Activated CD8-positive, alpha-beta memory T cell treated with anti-CD3 and anti-CD28 coated beads, Interleukin-2, amount 50 U/mL, for 24 hours (primary cell): ENCODE data around the gene CD109.
A peak's percentile ranks its signal among the peaks of the same experiment; 100 is the strongest.
"Not testable (repeated sequence)": the region's sequence is repeated elsewhere in the genome, so short reads cannot be mapped to it uniquely, and the experiment has no call there.

Source experiments
- DNase-seq: peaks from one replicate; pipeline ENCODE4 v3.0.0-alpha.2; 2020; ENCODE audit errors: extremely low read depth

Gene CD109

DNA sequence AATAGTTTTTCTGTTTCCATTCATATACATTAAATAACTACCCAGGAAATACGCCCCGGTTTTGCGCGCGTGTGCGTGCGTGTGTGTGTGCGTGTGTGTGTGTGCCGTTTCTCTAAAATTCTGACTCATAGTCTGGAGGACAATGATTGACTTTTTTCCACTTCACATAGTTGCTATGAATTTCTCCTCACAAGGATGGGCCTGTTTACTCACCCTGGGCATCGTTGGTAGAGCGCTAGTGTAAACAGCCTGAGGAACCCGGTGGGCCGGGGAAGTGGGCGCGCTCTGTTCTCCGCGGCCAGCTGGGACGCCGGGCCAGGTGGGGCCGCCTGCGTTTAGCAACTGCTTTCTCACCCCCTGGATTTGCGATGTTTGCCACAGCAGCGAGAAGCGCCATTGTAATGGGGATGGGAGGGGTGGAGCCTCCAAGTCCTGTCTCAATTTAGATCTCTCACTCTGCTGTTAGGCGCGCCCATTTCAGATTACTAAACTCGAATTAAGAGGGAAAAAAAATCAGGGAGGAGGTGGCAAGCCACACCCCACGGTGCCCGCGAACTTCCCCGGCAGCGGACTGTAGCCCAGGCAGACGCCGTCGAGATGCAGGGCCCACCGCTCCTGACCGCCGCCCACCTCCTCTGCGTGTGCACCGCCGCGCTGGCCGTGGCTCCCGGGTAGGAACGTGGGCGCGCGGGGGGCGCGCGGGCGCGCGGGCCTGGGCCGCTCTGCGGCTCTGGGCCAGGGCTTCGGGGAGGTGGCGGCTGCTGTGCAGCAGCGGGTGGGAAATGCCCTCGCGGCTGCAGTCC, at the start of gene CD109:
CD109 (plus strand) TSS at position 585 of the 803 bp plus-strand sequence; CDS start at position 598, 13 bp downstream.
- peak; percentile 38 for DNase-seq

DNA sequence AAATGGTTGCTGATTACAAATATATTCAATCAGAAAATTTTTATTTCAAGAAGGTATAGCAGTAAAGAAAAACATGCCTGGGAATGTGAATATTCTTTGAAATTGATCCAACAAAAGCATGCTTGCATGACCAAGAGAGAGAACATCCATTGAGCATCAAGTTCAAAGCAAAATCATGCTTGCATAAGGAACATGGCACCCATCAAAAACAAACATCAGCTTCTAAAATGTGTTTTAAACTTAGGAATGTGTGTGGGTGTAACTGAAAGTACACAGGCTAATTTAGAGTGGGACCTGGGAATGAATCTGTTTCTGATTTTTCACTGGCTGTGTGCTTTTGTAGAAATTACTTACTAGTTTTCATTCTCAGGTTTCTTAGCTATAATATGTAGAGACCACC, 47.8 kb upstream of the CD109 start:
- DNase-seq, result no peak

DNA sequence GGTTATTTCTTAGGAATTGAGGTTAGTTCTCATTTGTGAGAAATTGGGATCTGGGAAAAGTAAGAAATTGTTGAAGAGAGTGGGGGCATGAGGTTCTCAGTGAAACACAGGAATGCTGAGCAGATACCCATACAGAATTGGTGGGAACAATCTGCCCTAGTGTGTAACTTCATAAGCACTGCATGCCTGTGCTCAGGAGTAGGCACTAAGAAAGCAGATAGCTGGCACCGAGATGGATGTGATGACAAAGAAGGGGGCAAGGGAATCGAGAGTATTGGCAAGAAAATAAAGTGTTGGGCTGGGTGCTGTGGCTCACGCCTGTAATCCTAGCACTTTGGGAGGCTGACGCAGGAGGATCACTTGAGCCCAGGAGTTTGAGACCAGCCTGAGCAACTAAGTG, 46.2 kb upstream of the CD109 start:
- DNase-seq, result no peak

DNA sequence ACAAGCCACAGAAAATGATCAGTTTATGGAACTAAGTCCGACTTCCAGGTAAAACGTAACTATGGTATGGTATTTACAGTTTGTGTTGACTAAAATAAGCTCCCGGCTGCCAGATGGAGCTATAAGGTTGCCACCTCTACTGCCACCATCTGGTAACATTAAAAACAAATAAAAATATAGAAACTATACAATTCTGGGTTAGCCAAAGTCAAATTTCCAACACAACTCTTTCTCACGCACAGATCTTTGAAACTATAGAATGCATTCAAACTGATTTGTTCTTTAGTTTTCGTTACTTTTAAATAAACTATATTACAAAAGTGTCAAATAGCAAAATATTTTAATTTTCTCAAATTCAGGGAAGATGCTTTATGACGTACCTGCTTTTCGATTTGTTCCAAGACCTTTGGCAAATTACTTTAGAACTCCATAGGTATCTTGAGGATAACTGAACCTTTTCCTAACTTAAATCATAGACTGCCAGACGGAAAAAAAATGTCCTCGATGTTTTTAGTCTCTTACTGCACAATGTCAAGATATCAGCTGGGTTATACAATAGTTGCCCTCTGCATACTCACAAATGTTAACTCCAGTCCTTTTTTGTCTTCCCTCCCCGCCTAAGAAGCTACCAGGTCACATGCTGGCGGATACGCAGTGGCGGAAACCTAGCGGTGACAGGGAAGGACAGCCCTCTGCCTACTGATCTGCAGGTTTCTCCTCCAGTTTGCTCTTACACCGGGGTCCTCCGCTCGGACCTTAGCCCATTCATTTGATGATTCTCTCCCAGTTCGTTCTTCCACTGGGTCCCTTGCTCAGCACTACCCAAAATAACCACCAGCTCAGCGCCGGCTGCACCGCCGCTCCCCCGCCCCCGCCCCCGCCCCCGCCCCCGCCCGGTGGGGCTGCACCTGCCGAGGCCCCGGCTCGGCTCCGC, 43.1 kb upstream of the CD109 start:
- no peak for DNase-seq

DNA sequence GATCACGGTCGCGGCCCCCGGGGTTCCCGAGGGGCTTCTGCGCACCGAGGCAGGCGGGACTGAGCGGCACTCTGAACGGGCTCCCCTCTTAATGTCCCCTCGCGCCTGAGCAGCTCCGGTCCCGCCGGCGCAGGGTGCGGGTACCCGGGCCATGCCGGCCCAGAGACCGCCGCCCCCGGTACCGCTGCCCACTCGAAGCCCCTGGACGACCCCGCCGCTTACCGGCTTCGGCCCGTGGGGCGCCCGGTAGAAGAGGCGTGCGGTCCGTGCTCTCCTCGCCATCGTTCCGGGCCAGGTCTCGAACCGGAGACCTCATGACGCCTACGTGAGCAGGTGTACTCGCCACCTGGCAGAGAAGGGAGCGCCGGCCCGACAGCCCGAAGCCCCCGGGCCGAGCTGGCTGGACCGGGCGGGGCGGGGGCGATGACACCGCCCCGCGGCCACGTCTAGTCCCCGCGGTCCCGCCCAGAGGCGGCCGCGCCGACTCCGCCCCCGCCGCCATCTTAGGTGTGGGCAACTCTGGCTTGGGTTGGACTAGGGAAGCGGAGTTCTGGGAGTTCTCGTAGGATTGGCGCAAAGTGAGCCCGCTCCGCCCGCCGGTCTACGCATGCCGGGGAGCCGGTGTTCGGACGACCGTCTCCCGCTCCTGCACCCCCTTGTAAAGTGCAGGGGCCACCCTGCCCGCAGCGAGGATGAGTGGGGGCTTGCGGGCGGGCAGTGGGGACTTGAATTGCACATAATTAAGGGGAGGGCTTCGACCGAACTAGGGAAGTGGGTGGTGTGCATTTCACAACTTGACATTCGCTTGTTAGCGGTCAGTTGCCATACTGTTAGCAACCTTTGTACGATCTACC, 42.2 kb upstream of the CD109 start, which contains the start of gene SLC17A5:
SLC17A5 (minus strand) TSS at position 422 of the 854 bp plus-strand sequence; CDS start at position 316, 106 bp downstream.
- DNase-seq, result peak; percentile 65

DNA sequence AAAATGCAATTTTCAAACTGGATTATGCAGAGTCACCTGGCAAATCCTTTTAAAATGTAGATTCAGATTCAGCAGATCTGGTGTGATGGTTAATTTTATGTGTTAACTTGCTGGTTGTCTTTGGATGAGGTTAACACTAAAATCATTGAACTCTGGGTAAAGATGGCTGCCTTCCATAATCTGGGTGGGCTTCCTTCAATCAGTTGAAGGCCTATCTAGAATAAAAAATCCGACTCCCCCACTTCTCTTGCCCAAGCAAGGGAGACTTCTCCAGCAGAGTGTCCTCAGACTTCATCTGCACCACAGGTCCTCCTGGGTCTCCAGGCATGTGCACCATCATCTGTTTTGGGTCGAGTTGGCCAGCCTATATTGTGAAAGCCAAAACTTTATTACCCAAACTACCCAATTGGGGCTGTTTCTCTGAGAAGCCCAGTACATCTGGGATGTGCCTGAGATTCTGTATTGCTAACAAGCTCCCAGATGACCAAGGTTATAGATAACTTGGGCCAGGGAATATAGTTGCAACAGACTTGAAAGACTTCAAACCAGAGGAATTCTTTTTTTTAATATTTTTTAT, 40.6 kb upstream of the CD109 start:
- no peak for DNase-seq

DNA sequence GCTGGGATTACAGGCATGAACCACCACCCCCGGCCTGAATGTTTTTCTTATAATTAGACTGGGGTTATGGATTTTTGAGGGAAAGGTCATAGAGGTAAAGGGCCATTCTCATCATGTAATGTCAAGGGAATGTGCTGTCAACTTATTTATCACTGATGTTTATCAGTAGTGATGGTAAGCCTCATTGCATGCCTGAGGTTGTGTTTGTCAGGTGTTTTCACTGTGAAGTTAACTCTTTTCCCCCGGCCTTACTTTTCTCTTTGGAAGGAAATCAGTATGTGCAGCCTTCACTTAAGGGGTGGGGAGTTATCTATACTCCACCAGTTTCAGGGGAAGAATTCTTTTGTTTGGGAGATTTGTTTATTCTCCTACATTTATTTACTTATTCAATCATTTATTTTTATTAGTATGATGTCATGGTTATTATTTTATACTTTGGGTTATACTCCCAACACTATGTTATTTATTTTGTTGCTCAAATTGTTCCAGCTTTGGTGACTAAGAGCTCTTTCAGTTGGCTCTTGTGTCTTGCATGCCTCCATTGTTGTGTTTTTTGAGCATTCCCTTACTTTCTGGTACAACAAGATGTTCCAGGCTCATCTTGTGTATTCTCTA, 39.4 kb upstream of the CD109 start:
- DNase-seq, result no peak

DNA sequence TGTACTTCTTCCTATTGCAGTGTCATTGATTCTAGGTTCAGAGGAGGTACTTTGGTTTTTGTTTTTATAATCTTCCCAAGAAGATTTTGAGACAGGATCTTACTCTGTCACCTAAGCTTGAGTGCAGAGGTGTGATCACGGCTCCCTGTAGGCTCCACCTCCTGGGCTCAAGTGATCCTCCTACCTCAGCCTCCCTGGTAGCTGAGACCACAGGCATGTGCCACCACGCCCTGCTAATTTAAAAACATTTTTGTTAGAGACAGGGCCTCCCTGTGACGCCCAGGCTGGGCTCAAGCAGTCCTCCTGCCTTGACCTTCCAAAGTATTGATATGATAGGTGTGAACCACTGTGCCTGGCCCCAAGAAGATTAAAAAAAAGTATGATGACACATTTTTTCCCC, 38.8 kb upstream of the CD109 start:
- no peak for DNase-seq

DNA sequence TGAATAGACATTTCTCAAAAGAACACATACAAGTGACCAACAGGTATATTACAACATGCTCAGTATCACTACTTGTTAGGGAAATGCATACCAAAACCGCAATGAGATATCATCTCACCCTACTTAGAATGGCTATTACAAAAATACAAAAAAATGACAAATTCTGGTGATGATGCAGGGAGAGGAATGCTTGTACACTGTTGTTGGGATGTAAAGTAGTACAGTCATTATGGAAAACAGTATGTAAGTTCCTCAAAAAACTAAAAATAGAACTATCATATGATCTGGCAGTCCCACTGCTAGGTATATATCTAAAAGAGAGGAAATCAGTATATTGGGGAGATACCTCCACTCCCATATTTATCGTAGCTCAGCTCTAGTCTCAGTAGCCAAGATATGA, 31.3 kb upstream of the CD109 start:
- DNase-seq, result no peak

DNA sequence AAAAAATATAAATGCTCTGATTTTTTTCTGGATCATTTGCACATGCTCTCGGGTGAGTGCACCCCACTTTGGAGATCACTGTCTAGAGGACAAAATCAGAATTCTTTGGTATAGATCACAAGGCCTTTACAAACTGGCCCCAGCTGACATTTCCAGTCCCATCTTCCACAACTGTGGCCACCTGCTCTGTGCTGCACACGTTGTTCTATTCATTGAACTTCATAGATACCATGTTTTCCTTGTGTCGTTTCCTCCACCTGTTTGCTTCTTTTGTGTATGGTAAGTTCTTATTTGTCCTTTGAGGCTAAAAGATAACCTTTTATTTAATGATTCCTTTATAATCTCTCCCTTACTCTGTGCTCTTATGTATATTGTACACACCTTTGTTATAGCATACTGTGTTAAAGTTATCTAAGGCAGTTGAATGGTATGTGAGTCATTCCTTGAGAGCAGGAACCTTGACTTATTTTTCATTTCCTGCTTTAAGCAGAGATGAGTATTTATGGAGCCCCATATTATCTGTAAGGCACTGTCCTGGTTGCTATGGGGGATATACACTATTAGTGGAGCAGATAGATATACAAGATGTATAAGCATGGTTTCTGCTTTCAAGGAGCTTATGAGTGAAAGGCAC, 30.2 kb upstream of the CD109 start:
- DNase-seq, result no peak

DNA sequence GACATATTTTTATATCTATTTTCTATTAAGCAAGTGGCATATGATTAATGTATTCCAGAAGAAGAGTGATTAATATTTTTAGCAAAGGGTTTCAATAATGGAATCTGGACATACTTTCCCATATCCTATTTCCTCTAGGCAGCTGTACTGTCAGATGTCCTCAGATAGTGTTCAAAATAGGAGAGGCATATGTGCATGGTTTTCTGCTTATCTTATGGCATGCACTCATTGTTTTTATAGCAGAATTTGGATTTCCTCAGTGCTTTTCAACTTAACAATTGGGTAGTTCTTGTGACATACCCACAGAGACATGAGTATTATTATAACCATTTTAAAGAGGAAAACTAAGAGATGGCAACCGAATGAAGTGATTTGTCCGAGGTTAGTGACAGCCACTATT, 29.6 kb upstream of the CD109 start:
- no peak for DNase-seq

DNA sequence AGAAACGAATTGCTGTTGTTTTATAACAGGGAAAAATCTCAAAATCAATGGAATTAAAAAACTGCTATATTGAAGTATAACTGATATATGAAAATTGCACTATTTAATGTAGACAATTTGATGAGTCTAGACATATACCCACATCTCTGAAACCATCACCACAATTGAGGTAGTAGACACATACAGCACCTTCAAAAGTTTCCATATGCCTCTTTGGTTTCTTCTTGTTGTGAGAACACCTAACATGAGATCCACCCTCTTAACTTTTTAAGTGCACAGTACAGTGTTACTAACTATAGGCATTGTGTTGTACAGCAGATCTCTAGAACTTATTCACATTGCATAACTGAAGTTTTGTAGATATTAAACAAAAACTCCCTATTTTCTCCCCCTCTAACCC, 28.2 kb upstream of the CD109 start:
- no peak for DNase-seq

DNA sequence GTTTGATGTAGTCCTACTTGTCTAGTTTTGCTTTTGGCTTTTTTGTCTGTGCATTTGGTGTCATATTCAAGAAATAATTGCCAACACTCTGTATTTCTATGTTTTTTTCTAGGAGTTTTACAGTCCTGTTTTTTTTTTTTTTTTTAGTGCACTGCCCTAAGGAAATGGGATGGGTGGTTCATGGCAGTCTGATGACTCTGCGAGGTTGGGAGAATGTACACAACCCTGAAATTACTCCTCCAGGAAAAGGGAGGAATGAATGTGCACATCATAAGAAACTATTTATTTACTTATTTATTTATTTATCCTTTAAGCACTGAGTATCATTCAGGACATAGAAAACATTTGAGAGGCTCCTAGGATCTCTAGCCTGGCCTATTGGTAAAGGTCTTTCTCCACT, 27.0 kb upstream of the CD109 start:
- no peak for DNase-seq

DNA sequence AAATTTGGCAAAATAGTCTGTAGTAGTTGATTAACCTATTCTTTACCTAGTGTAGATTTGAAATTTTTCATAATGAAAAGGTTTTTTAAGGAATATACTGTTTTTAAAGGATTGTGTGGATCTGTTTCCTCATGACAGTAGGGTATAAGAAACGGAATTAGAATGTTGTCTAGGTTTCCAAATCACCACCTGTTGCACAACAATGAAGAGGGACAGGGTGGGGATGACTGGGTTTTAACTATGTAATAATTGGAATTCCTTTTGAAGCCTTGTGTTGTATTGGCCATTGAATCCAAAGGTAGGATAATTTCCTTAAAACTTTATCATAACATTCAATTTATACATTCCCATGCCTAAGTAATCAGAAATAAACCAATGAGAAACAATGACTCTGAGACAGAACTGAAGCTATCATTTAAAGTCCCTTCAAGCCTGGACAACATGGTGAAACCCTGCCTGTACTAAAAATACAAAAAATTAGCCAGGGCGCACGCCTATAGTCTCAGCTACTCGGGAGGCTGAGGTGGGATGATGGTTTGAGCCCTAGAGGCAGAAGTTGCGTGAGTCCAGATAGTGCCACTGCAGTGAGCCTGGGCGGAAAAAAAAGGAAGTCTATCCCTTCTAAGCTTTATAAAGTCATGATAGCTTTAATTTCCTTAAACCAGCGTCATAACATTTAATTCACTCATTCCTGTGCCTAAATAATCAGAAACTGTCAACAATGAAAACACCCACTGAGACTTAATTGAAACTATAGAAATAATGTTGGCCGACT, 23.9 kb upstream of the CD109 start:
- no peak for DNase-seq

DNA sequence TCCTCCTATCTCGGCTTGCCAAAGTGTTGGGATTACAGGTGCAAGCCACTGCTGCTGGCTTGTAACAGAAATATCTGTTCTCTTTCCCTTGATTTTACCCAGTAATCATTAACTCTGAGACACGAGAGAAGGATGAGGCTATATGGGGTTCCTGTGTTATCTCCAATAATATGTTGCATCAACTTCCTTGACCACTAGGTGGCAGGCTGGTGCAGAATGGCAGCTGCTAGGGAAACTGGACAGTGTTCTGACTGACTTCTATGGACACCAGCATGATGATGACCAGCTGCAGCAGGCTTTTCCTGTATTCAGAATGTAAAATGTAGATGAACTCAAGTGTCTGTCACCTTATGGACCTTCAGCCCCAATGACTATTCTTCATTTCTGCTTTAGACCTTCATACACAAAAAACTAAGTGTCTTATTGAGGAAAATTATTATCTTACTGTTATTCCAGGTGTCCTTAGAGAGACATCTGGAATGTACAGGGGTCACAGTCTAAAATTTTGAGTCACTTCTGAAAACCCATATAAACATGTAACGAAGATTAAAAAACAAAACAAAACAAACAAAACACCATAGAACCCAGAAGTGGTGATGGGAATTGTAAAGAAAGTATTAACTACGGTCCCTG, 20.4 kb upstream of the CD109 start:
- DNase-seq, result peak; percentile 44

DNA sequence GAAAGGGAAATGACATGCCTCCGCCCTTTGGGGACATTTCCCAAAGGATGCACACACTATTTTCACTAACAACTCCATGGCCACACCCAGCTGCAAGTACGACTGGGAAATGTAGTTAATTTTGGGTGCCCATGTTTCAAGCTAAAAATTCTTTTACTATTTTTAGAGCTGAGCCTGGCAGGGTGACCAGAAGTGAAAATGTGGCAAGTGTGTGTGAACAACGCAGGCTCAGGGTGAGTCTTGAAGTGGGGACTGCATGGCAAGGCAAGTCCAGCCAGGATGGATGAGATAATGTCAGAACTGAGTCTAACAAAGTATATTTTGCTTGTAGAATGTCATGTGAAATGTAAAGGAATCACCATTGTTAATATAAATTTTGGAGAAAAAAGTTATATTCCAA, 17.0 kb upstream of the CD109 start:
- no peak for DNase-seq

DNA sequence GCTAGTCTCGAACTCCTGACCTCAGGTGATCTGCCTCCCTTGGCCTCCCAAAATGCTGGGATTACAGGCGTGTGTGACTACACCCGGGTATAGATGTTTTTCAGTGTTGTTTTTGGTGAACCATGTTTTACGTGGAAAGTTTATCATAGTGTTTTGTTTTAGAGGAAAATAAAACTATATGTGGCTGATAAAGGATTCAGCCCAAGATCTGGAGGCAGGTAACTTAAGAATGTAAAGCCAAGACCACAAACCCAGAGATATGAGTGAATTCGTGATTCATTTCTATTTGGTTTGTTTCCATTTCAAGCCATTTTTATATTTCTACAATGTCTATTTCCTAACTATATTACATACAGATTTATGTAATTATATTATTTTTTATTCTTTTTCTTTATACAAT, 16.2 kb upstream of the CD109 start:
- not testable (repeated sequence) for DNase-seq

DNA sequence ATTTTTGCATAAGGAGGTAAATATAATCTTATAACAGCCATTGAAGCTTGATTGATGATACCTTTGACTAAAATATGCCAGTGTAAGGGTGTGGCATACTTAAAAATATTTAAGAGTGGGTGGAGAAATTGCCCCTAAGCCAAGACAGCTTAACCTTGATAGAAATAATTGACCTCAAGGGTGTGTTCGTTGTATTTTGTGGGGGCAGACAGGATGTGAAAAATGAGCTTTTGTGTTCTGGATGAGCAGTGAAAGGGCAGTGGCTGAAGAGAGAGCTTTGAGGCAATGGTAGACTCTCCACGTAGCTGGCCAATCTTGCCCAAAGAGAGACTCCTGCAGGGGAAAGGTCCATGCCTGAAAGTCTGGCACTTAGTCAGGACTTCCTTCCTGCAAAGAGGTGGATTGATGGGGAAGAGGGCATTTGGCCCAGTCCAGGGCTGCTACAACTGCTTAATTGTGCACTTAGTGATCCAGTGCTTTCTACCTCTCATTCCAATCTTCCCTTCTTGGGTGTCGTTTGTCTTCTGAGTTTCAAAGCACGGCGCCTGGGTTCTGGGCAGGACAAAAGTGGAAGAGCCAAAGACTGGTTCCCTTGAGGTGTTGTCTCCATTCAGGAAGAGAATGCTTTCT, 15.6 kb upstream of the CD109 start:
- DNase-seq, result no peak

DNA sequence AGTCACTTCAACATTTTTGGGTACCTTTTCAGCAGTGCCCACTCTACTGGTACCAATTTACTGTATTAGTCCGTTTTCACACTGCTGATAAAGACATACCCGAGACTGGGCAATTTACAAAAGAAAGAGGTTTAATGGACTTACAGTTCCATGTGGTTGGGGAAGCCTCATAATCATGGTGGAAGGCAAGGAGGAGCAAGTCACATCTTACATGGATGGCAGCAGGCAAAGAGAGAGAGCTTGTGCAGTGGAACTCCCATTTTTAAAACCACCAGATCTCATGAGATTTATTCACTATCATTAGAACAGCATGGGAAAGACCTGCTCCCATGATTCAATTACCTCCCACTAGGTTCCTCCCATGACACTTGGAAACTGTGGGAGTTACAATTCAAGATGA, 12.4 kb upstream of the CD109 start:
- DNase-seq, result not testable (repeated sequence)
